Measurements from ENCODE around the gene SLC6A12.

DNA sequence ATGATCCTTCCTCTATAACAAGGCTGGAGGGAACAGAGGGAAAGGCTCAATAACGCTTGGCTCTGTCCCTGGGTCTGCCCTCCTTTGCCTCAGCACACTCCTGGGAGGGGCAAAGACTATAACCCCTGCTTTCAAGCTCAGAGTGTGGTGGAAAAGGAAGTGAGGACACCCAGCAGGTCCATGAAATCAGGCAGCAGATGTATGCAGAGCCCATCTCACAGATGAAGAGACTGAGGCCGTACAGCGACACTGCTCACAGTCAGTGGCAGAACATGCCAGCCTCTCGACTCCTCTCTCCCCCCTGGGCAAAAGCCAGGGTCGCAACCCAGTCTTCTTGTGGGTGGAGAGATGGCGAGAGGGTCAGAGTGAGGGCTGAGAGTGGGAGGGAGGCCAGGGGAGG lies 39.8 kb downstream of the SLC6A12 start:
- TF ChIP-seq, protein P1, sequence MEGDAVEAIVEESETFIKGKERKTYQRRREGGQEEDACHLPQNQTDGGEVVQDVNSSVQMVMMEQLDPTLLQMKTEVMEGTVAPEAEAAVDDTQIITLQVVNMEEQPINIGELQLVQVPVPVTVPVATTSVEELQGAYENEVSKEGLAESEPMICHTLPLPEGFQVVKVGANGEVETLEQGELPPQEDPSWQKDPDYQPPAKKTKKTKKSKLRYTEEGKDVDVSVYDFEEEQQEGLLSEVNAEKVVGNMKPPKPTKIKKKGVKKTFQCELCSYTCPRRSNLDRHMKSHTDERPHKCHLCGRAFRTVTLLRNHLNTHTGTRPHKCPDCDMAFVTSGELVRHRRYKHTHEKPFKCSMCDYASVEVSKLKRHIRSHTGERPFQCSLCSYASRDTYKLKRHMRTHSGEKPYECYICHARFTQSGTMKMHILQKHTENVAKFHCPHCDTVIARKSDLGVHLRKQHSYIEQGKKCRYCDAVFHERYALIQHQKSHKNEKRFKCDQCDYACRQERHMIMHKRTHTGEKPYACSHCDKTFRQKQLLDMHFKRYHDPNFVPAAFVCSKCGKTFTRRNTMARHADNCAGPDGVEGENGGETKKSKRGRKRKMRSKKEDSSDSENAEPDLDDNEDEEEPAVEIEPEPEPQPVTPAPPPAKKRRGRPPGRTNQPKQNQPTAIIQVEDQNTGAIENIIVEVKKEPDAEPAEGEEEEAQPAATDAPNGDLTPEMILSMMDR (IDR thresholded peaks at IDR 0.05): no peak
- TF ChIP-seq ZFX (IDR thresholded peaks at IDR 0.05; ENCODE audit: borderline replicate concordance): no peak

Data from 22Rv1 (cell line).